ENCODE results near the gene DNAJC30. TPM values are rescaled to one million over a fixed set of nuclear protein-coding genes. Genes with fewer than 3 reads are reported as not detected.

DNAJC30 gene
- total and polyA plus RNA-seq, 2 experiments from 2014 or later, result 2.8 to 5.6 TPM

DNA sequence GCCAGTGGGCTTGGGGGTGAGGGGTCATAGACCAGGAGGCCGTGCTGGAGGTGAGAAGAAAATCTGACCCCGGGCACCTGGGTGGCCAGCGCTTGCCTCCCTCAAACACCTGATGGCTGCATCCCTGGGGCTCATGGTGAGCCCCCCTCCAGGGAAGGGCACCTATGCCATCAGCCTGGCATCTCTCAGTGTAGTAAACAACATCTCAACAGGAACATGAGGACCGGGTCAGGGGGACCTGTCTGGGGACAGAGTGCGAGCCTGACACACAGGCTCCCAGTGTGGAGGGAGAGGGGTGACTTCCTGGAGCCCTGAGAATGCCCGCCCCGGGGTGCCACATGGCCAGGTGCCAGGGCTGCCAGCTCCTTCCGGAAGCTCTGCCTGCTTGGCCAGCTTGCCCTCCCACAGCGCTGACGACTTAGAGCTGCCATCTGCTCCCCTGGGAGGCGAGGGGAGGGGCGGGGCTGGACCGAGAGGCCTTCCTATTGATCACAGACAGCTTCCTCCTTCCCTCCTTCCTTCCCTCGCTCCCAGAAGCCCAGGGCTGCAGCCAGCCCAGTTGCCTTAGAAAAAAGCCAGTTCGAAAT lies 23.9 kb upstream of the DNAJC30 start:
- TF ChIP-seq, protein P1, sequence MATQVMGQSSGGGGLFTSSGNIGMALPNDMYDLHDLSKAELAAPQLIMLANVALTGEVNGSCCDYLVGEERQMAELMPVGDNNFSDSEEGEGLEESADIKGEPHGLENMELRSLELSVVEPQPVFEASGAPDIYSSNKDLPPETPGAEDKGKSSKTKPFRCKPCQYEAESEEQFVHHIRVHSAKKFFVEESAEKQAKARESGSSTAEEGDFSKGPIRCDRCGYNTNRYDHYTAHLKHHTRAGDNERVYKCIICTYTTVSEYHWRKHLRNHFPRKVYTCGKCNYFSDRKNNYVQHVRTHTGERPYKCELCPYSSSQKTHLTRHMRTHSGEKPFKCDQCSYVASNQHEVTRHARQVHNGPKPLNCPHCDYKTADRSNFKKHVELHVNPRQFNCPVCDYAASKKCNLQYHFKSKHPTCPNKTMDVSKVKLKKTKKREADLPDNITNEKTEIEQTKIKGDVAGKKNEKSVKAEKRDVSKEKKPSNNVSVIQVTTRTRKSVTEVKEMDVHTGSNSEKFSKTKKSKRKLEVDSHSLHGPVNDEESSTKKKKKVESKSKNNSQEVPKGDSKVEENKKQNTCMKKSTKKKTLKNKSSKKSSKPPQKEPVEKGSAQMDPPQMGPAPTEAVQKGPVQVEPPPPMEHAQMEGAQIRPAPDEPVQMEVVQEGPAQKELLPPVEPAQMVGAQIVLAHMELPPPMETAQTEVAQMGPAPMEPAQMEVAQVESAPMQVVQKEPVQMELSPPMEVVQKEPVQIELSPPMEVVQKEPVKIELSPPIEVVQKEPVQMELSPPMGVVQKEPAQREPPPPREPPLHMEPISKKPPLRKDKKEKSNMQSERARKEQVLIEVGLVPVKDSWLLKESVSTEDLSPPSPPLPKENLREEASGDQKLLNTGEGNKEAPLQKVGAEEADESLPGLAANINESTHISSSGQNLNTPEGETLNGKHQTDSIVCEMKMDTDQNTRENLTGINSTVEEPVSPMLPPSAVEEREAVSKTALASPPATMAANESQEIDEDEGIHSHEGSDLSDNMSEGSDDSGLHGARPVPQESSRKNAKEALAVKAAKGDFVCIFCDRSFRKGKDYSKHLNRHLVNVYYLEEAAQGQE (IDR thresholded peaks at IDR 0.05; ENCODE audit: unreplicated experiment), result no peak
- TF ChIP-seq POLR2AphosphoS5 (IDR thresholded peaks at IDR 0.05; ENCODE audit: low read depth), result no peak
- no peak for TF ChIP-seq NANOG (IDR thresholded peaks at IDR 0.05; ENCODE audit: borderline replicate concordance)
- no peak for TF ChIP-seq EZH2phosphoT487 (IDR thresholded peaks at IDR 0.05; ENCODE audit: unreplicated experiment)
- no peak for TF ChIP-seq JUNB (IDR thresholded peaks at IDR 0.05; ENCODE audit: unreplicated experiment)
- TF ChIP-seq CREB1 (CRISPR knock-in tag; IDR thresholded peaks at IDR 0.05; ENCODE audit: low read depth), result no peak
- TF ChIP-seq, protein P2, sequence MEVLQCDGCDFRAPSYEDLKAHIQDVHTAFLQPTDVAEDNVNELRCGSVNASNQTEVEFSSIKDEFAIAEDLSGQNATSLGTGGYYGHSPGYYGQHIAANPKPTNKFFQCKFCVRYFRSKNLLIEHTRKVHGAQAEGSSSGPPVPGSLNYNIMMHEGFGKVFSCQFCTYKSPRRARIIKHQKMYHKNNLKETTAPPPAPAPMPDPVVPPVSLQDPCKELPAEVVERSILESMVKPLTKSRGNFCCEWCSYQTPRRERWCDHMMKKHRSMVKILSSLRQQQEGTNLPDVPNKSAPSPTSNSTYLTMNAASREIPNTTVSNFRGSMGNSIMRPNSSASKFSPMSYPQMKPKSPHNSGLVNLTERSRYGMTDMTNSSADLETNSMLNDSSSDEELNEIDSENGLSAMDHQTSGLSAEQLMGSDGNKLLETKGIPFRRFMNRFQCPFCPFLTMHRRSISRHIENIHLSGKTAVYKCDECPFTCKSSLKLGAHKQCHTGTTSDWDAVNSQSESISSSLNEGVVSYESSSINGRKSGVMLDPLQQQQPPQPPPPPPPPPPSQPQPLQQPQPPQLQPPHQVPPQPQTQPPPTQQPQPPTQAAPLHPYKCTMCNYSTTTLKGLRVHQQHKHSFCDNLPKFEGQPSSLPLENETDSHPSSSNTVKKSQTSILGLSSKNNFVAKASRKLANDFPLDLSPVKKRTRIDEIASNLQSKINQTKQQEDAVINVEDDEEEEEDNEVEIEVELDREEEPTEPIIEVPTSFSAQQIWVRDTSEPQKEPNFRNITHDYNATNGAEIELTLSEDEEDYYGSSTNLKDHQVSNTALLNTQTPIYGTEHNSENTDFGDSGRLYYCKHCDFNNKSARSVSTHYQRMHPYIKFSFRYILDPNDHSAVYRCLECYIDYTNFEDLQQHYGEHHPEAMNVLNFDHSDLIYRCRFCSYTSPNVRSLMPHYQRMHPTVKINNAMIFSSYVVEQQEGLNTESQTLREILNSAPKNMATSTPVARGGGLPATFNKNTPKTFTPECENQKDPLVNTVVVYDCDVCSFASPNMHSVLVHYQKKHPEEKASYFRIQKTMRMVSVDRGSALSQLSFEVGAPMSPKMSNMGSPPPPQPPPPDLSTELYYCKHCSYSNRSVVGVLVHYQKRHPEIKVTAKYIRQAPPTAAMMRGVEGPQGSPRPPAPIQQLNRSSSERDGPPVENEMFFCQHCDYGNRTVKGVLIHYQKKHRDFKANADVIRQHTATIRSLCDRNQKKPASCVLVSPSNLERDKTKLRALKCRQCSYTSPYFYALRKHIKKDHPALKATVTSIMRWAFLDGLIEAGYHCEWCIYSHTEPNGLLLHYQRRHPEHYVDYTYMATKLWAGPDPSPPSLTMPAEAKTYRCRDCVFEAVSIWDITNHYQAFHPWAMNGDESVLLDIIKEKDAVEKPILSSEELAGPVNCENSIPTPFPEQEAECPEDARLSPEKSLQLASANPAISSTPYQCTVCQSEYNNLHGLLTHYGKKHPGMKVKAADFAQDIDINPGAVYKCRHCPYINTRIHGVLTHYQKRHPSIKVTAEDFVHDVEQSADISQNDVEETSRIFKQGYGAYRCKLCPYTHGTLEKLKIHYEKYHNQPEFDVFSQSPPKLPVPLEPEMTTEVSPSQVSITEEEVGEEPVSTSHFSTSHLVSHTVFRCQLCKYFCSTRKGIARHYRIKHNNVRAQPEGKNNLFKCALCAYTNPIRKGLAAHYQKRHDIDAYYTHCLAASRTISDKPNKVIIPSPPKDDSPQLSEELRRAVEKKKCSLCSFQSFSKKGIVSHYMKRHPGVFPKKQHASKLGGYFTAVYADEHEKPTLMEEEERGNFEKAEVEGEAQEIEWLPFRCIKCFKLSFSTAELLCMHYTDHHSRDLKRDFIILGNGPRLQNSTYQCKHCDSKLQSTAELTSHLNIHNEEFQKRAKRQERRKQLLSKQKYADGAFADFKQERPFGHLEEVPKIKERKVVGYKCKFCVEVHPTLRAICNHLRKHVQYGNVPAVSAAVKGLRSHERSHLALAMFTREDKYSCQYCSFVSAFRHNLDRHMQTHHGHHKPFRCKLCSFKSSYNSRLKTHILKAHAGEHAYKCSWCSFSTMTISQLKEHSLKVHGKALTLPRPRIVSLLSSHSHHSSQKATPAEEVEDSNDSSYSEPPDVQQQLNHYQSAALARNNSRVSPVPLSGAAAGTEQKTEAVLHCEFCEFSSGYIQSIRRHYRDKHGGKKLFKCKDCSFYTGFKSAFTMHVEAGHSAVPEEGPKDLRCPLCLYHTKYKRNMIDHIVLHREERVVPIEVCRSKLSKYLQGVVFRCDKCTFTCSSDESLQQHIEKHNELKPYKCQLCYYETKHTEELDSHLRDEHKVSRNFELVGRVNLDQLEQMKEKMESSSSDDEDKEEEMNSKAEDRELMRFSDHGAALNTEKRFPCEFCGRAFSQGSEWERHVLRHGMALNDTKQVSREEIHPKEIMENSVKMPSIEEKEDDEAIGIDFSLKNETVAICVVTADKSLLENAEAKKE (CRISPR knock-in tag; IDR thresholded peaks at IDR 0.05), result no peak
- TF ChIP-seq, protein P3, sequence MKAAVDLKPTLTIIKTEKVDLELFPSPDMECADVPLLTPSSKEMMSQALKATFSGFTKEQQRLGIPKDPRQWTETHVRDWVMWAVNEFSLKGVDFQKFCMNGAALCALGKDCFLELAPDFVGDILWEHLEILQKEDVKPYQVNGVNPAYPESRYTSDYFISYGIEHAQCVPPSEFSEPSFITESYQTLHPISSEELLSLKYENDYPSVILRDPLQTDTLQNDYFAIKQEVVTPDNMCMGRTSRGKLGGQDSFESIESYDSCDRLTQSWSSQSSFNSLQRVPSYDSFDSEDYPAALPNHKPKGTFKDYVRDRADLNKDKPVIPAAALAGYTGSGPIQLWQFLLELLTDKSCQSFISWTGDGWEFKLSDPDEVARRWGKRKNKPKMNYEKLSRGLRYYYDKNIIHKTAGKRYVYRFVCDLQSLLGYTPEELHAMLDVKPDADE (IDR thresholded peaks at IDR 0.05), result no peak
- no peak for TF ChIP-seq ZNF114 (CRISPR knock-in tag; IDR thresholded peaks at IDR 0.05)
- TF ChIP-seq, protein P4, sequence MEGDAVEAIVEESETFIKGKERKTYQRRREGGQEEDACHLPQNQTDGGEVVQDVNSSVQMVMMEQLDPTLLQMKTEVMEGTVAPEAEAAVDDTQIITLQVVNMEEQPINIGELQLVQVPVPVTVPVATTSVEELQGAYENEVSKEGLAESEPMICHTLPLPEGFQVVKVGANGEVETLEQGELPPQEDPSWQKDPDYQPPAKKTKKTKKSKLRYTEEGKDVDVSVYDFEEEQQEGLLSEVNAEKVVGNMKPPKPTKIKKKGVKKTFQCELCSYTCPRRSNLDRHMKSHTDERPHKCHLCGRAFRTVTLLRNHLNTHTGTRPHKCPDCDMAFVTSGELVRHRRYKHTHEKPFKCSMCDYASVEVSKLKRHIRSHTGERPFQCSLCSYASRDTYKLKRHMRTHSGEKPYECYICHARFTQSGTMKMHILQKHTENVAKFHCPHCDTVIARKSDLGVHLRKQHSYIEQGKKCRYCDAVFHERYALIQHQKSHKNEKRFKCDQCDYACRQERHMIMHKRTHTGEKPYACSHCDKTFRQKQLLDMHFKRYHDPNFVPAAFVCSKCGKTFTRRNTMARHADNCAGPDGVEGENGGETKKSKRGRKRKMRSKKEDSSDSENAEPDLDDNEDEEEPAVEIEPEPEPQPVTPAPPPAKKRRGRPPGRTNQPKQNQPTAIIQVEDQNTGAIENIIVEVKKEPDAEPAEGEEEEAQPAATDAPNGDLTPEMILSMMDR (conservative IDR thresholded peaks at IDR 0.05; ENCODE audit: low read depth in 2 of 2), result no peak
- Mint-ChIP-seq H3K27me3 (ENCODE audit: insufficient read depth, low read depth, poor library complexity) (peaks cover 12% of the 10 kb centered on the region), H3K27ac (no peak overlapping the region), H3K4me1 (peaks cover 28% of the 10 kb centered on the region), H3K9me3 (no peaks in the 10 kb centered on the region; the same call in 2 of the 3 replicates), H3K4me3 (no peak overlapping the region), H3K36me3 (ENCODE audit: low read depth) (peaks cover 2% of the 10 kb centered on the region)
- H3K79me2 ChIP-seq (replicated peaks; ENCODE audit: insufficient read depth), result no peaks in the 10 kb centered on the region
- peaks cover 15% of the 10 kb centered on the region for H3K4me1 ChIP-seq (ENCODE audit: insufficient read depth)
- no peaks in the 10 kb centered on the region for H4K20me1 ChIP-seq (replicated peaks; ENCODE audit: insufficient read depth)
- no peak overlapping the region for H3K4me3 ChIP-seq
- no peak overlapping the region for H2AFZ ChIP-seq
- no peak overlapping the region for H3K27ac ChIP-seq (ENCODE audit: low read depth)
- no peaks in the 10 kb centered on the region for H3K27me3 ChIP-seq (ENCODE audit: insufficient read depth)
- no peaks in the 10 kb centered on the region for H3K9me2 ChIP-seq (ENCODE audit: insufficient read depth)
- no peak overlapping the region for H3K4me2 ChIP-seq
- ATAC-seq (no peak), DNase-seq (ENCODE audit: low spot score) (peak; percentile 50)
- no peaks in the 10 kb centered on the region for H3K36me3 ChIP-seq (ENCODE audit: insufficient read depth)
- H3F3A ChIP-seq (replicated peaks; ENCODE audit: low read depth), result 0 out of 2 replicates have a peak, but pooled peaks cover 5% of the 10 kb centered on the region
